PC-9 (cell line): ENCODE data around the gene ME2. TPM values are rescaled to one million over a fixed set of nuclear protein-coding genes. Genes with fewer than 3 reads are reported as not detected.

ENCODE experiments used
- BruUV-seq: library from RNA; stranded (reverse); fragments of 400-500 nt; replicated peaks from 2 replicates; lab custom pipeline; 2021; lab: Mats Ljungman, UMichigan
- CTCF ChIA-PET: fragments of 300-600 bp; sonication (Branson Sonifier 250); formaldehyde crosslinking; loops from one replicate; lab custom pipeline; 2022; ENCODE audit warnings: antibody characterized with exemption; lab: Charles Lee
- POLR2A ChIA-PET: fragments of 300-600 bp; sonication (Branson Sonifier 250); formaldehyde crosslinking; loops from one replicate; lab custom pipeline; 2022; ENCODE audit warnings: antibody characterized with exemption; ENCODE audit not compliant: unreplicated experiment; lab: Charles Lee
- DNase-seq, 2 experiments: peaks; one replicate each; pipeline versions ENCODE4 v3.0.0 to v3.0.0-alpha.2; 2015 to 2022; ENCODE audit warnings: mixed read lengths in 1 of 2
- H2AFZ ChIP-seq: fragments of 200-600 bp; sonication (generic); 2 replicates; pipeline ENCODE4 v1.8.1; 2017; ENCODE audit warnings: antibody characterized with exemption
- H3F3A ChIP-seq: fragments of 200-600 bp; sonication (generic); 2 replicates; pipeline ENCODE4 v1.8.1; 2017; ENCODE audit warnings: antibody characterized with exemption, mild to moderate bottlenecking, low read depth; ENCODE audit not compliant: insufficient read depth
- H3K27ac ChIP-seq: fragments of 200-600 bp; sonication (generic); 2 replicates; pipeline ENCODE4 v1.6.1; 2016; ENCODE audit warnings: mixed run types
- H3K27me3 ChIP-seq: fragments of 200-600 bp; sonication (generic); 2 replicates; pipeline ENCODE4 v1.6.1; 2016; ENCODE audit warnings: low read depth, mixed run types; ENCODE audit not compliant: insufficient read depth
- H3K36me3 ChIP-seq: fragments of 200-600 bp; sonication (generic); 2 replicates; pipeline ENCODE4 v1.6.1; 2016; ENCODE audit warnings: low read depth, mixed run types
- H3K4me1 ChIP-seq: fragments of 200-600 bp; sonication (generic); replicated peaks from 2 replicates; pipeline ENCODE4 v1.6.1; 2016; ENCODE audit warnings: mixed run types; ENCODE audit not compliant: insufficient read depth
- H3K4me2 ChIP-seq: fragments of 200-600 bp; sonication (generic); 2 replicates; pipeline ENCODE4 v1.6.1; 2017; ENCODE audit warnings: mixed run types
- H3K4me3 ChIP-seq: fragments of 200-600 bp; sonication (generic); 2 replicates; pipeline ENCODE4 v1.6.1; 2016; ENCODE audit warnings: mixed run types
- H3K79me2 ChIP-seq: fragments of 200-600 bp; sonication (generic); 2 replicates; pipeline ENCODE4 v1.6.1; 2017; ENCODE audit warnings: low read depth, mixed run types
- H3K9me2 ChIP-seq: fragments of 200-600 bp; sonication (generic); 2 replicates; pipeline ENCODE4 v1.8.1; 2017; ENCODE audit warnings: mild to moderate bottlenecking; ENCODE audit not compliant: insufficient read depth
- H3K9me3 ChIP-seq: fragments of 200-600 bp; sonication (generic); 2 replicates; pipeline ENCODE4 v1.8.1; 2016; ENCODE audit warnings: low read depth; ENCODE audit not compliant: insufficient read depth
- H4K20me1 ChIP-seq: fragments of 200-600 bp; sonication (generic); 2 replicates; pipeline ENCODE4 v1.8.1; 2017; ENCODE audit not compliant: insufficient read depth
- CTCF ChIP-seq: fragments of 200-600 bp; sonication (generic); conservative IDR thresholded peaks from 2 replicates; pipeline ENCODE4 v1.6.1; 2017; ENCODE audit warnings: mixed run types, antibody characterized with exemption, mild to moderate bottlenecking, moderate library complexity
- EZH2 ChIP-seq: fragments of 200-600 bp; sonication (generic); IDR thresholded peaks from 2 replicates; pipeline ENCODE4 v1.8.0; 2017; ENCODE audit warnings: antibody characterized with exemption, low read depth
- intact Hi-C: fragments of 100-400 bp; cut with micrococcal nuclease; formaldehyde crosslinking; loops from one replicate; pipeline ENCODE4 v1.10.0; 2022; ENCODE audit not compliant: unreplicated experiment
- total RNA-seq: library from RNA; stranded (reverse); gene quantifications from 2 replicates; pipeline ENCODE4 v1.2.3, GENCODE V29; 2021

The ME2 gene
- total RNA-seq, 1 experiment from 2014 or later: 27.9 TPM

GRCh38 chr18:50955253-50955652 lies 76.3 kb downstream of the ME2 start:
- POLR2A ChIA-PET: no interaction called here
- no peaks in the 10 kb centered on the region for H4K20me1 ChIP-seq
- no peaks in the 10 kb centered on the region for H3K36me3 ChIP-seq
- no peaks in the 10 kb centered on the region for H3K4me1 ChIP-seq
- no peak for DNase-seq
- no TSS peak for BruUV-seq
- intact Hi-C loops: no loop called here
- H3K9me3 ChIP-seq: no peaks in the 10 kb centered on the region
- H3K4me3 ChIP-seq: no peak overlapping the region
- no peak overlapping the region for H3K4me2 ChIP-seq
- no peak for TF ChIP-seq EZH2
- TF ChIP-seq CTCF: no peak
- CTCF ChIA-PET: no interaction called here
- no peaks in the 10 kb centered on the region for H3K79me2 ChIP-seq
- H3K27me3 ChIP-seq: no peaks in the 10 kb centered on the region
- H3K27ac ChIP-seq: no peak overlapping the region
- no peaks in the 10 kb centered on the region for H3K9me2 ChIP-seq
- H3F3A ChIP-seq: no peaks in the 10 kb centered on the region
- H2AFZ ChIP-seq: no peak overlapping the region

GRCh38 chr18:50956116-50956515 lies 77.2 kb downstream of the ME2 start:
- no peaks in the 10 kb centered on the region for H3K36me3 ChIP-seq

GRCh38 chr18:50961974-50962373 lies 83.1 kb downstream of the ME2 start:
- Histone ChIP-seq H3F3A (no peaks in the 10 kb centered on the region), H4K20me1 (no peaks in the 10 kb centered on the region), H3K9me2 (no peaks in the 10 kb centered on the region), H3K79me2 (no peaks in the 10 kb centered on the region), H3K9me3 (peaks cover 22% of the 10 kb centered on the region), H3K27ac (no peak overlapping the region), H3K4me2 (no peak overlapping the region), H3K36me3 (no peaks in the 10 kb centered on the region), H3K4me1 (no peaks in the 10 kb centered on the region), H3K27me3 (no peaks in the 10 kb centered on the region), H2AFZ (no peak overlapping the region), H3K4me3 (no peak overlapping the region)
- BruUV-seq: no TSS peak
- CTCF ChIA-PET: no interaction called here
- POLR2A ChIA-PET: interaction anchor here (0.6 kb wide), 1 partner anchor 20 kb away, joined by 3 read pairs; no protein-coding TSS in a partner anchor
- intact Hi-C loops: no loop called here
- no peak for TF ChIP-seq CTCF
- no peak for TF ChIP-seq EZH2
- no peak for DNase-seq

More at GRCh38 chr18:50956116-50956515, 77.2 kb downstream of the ME2 start:
- intact Hi-C loops: no loop called here
- no TSS peak for BruUV-seq
- POLR2A ChIA-PET: no interaction called here
- peaks cover 5% of the 10 kb centered on the region; the same call in 1 of the 2 replicates for H3K9me3 ChIP-seq
- H3K9me2 ChIP-seq: no peaks in the 10 kb centered on the region
- CTCF ChIA-PET: no interaction called here
- no peak overlapping the region for H2AFZ ChIP-seq
- no peaks in the 10 kb centered on the region for H4K20me1 ChIP-seq
- TF ChIP-seq EZH2 (no peak), CTCF (no peak)
- no peaks in the 10 kb centered on the region for H3K4me1 ChIP-seq
- H3K27me3 ChIP-seq: no peaks in the 10 kb centered on the region
- no peaks in the 10 kb centered on the region for H3F3A ChIP-seq
- H3K27ac ChIP-seq: no peak overlapping the region
- no peaks in the 10 kb centered on the region for H3K79me2 ChIP-seq
- DNase-seq: no peak
- H3K4me2 ChIP-seq: no peak overlapping the region
- H3K4me3 ChIP-seq: no peak overlapping the region
